Keratinocyte (primary cell): Measurements from ENCODE around the gene USP4. TPM values are rescaled to one million over a fixed set of nuclear protein-coding genes. Genes with fewer than 3 reads are reported as not detected.

Experiments
- DNase-seq: peaks from one replicate; pipeline ENCODE4 v3.0.0-alpha.2; 2011; ENCODE audit warnings: low read depth, missing footprints, low spot score
- FAIRE-seq: peaks from 2 replicates; lab custom pipeline; 2011; peaks lifted over from hg19 to GRCh38; lab: Jason Lieb, UNC
- H2AFZ ChIP-seq: 2 replicates; pipeline ENCODE4 v1.6.0; 2012; ENCODE audit warnings: low read length, control low read depth, inconsistent platforms; ENCODE audit not compliant: control insufficient read depth
- H3K27ac ChIP-seq: 2 replicates; pipeline ENCODE4 v1.5.1; 2011; ENCODE audit warnings: low read length; ENCODE audit not compliant: control insufficient read depth, insufficient read depth
- H3K27me3 ChIP-seq: 3 replicates; pipeline ENCODE4 v1.6.0; 2011; ENCODE audit warnings: low read length; ENCODE audit not compliant: control insufficient read depth, insufficient read depth; ENCODE audit errors: extremely low read depth
- H3K36me3 ChIP-seq, 2 experiments: 2 replicates in 1 of 2; 3 replicates in 1 of 2; pipeline ENCODE4 v1.5.1; 2011; ENCODE audit warnings: low read length in 2 of 2, mild to moderate bottlenecking in 1 of 2; ENCODE audit not compliant: control insufficient read depth in 2 of 2, insufficient read depth in 2 of 2; ENCODE audit errors: extremely low read depth in 1 of 2
- H3K4me1 ChIP-seq: 3 replicates; pipeline ENCODE4 v1.5.1; 2011; ENCODE audit warnings: low read length; ENCODE audit not compliant: control insufficient read depth, insufficient read depth; ENCODE audit errors: extremely low read depth
- H3K4me2 ChIP-seq: 3 replicates; pipeline ENCODE4 v1.6.0; 2011; ENCODE audit warnings: low read depth, low read length; ENCODE audit not compliant: control insufficient read depth, insufficient read depth; ENCODE audit errors: extremely low read depth
- H3K4me3 ChIP-seq, 3 experiments: fragments of 200-600 bp in 1 of 3; sonication (generic) in 1 of 3; 2 replicates in 2 of 3; 3 replicates in 1 of 3; pipeline ENCODE4 v1.5.1; 2011 to 2016; ENCODE audit warnings: low read length in 3 of 3, mild to moderate bottlenecking in 3 of 3, control low read depth in 2 of 3, inconsistent platforms in 1 of 3, low read depth in 1 of 3, mixed read lengths in 1 of 3, mixed run types in 1 of 3, moderate library complexity in 1 of 3; ENCODE audit not compliant: control insufficient read depth in 2 of 3, insufficient read depth in 2 of 3; ENCODE audit errors: extremely low read depth in 1 of 3
- H3K79me2 ChIP-seq: 2 replicates; pipeline ENCODE4 v1.6.0; 2012; ENCODE audit warnings: low read length; ENCODE audit not compliant: control insufficient read depth, insufficient read depth
- H3K9ac ChIP-seq: 3 replicates; pipeline ENCODE4 v1.6.0; 2011; ENCODE audit warnings: low read length; ENCODE audit not compliant: control insufficient read depth, insufficient read depth; ENCODE audit errors: extremely low read depth
- H3K9me1 ChIP-seq: 3 replicates; pipeline ENCODE4 v1.6.0; 2011; ENCODE audit warnings: low read length; ENCODE audit not compliant: control insufficient read depth, insufficient read depth; ENCODE audit errors: extremely low read depth
- H3K9me3 ChIP-seq: 2 replicates; pipeline ENCODE4 v1.5.1; 2012; ENCODE audit warnings: low read depth, low read length; ENCODE audit not compliant: control insufficient read depth
- H4K20me1 ChIP-seq: 3 replicates; pipeline ENCODE4 v1.6.0; 2011; ENCODE audit warnings: low read length; ENCODE audit not compliant: control insufficient read depth, insufficient read depth; ENCODE audit errors: extremely low read depth
- EZH2 ChIP-seq: IDR thresholded peaks from one replicate; pipeline ENCODE4 v1.6.1; 2012; ENCODE audit warnings: inconsistent platforms, mild to moderate bottlenecking, low read length, moderate library complexity
- dilution Hi-C: fragments of 300-500 bp; cut with MboI; formaldehyde crosslinking; loops from one replicate; pipeline ENCODE4 v1.7.0; 2020; ENCODE audit warnings: low sequenced_read_pairs; ENCODE audit not compliant: extremely low pct_ligation_motif_present
- polyA plus RNA-seq, 5 experiments: library from polyadenylated mRNA; depleted of rRNA in 3 of 5; stranded (reverse) in 3 of 5; stranded (forward) in 1 of 5; unstranded in 1 of 5; fragments of >200 nt; gene quantifications; 1 replicate in 1 of 5; 2 replicates in 3 of 5; 3 replicates in 1 of 5; pipeline versions ENCODE4 v1.2.1 to v1.2.3, GENCODE V29; 2011 to 2012; ENCODE audit warnings: missing spikeins in 2 of 5, low read depth in 1 of 5, low replicate concordance in 1 of 5
- TF ChIP-seq, protein P1 (sequence below), 3 experiments: IDR thresholded peaks in 1 of 3; conservative IDR thresholded peaks in 1 of 3; optimal IDR thresholded peaks in 1 of 3; 2 replicates in 2 of 3; 3 replicates in 1 of 3; pipeline versions ENCODE3 to v1.5.1; 2011; ENCODE audit warnings: low read length in 3 of 3, mild to moderate bottlenecking in 3 of 3, moderate library complexity in 2 of 3, control low read depth in 1 of 3, inconsistent platforms in 1 of 3; ENCODE audit not compliant: insufficient read depth in 2 of 3; ENCODE audit errors: extremely low read depth in 1 of 3

USP4 gene
- polyA plus RNA-seq, 1 donor (not counting 4 experiments of a cell fraction or from before 2014, with no cell fraction given), result 47.8 TPM

DNA sequence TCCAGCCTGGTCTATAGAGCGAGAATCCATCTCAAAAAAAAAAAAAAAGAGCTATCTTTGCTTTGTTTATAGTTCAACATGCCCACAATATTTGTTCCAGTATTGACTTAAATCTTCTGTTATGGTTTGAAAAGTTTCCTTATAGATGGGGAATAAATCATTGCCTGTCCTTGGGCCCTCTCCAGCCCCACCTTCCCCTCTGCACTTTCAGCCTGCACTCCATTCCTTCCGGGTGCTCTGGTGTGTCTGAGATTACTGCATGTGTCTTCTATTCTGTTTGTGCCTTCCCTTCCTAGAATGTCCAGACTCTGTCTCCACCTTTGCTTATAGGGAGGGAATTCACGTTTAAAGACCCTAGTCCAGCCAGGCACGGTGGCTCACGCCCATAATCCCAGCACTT lies 43.5 kb upstream of the USP4 start:
- no peak for DNase-seq
- peaks cover 16% of the 10 kb centered on the region for H3K4me1 ChIP-seq
- H3K9ac ChIP-seq, result no peak overlapping the region
- H3K9me1 ChIP-seq, result no peaks in the 10 kb centered on the region
- TF ChIP-seq, protein P1, sequence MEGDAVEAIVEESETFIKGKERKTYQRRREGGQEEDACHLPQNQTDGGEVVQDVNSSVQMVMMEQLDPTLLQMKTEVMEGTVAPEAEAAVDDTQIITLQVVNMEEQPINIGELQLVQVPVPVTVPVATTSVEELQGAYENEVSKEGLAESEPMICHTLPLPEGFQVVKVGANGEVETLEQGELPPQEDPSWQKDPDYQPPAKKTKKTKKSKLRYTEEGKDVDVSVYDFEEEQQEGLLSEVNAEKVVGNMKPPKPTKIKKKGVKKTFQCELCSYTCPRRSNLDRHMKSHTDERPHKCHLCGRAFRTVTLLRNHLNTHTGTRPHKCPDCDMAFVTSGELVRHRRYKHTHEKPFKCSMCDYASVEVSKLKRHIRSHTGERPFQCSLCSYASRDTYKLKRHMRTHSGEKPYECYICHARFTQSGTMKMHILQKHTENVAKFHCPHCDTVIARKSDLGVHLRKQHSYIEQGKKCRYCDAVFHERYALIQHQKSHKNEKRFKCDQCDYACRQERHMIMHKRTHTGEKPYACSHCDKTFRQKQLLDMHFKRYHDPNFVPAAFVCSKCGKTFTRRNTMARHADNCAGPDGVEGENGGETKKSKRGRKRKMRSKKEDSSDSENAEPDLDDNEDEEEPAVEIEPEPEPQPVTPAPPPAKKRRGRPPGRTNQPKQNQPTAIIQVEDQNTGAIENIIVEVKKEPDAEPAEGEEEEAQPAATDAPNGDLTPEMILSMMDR (optimal IDR thresholded peaks at IDR 0.05 in 1 of 3, IDR thresholded peaks at IDR 0.05 in 1 of 3, conservative IDR thresholded peaks at IDR 0.05 in 1 of 3; ENCODE audit: extremely low read depth in 1 of 3, insufficient read depth in 2 of 3, low read length in 3 of 3), result no peak
- TF ChIP-seq EZH2, result no peak
- dilution Hi-C loops, result no loop called here
- no peak overlapping the region for H3K27ac ChIP-seq
- peaks cover 96% of the 10 kb centered on the region for H3K79me2 ChIP-seq
- peaks cover 19% of the 10 kb centered on the region for H4K20me1 ChIP-seq
- H3K36me3 ChIP-seq, result peaks cover 2 to 3% of the 10 kb centered on the region in 2 experiments
- no peaks in the 10 kb centered on the region for H3K27me3 ChIP-seq
- no peak for FAIRE-seq
- H2AFZ ChIP-seq, result no peak overlapping the region
- H3K4me3 ChIP-seq, result no peak overlapping the region
- no peak overlapping the region for H3K4me2 ChIP-seq
- no peaks in the 10 kb centered on the region for H3K9me3 ChIP-seq

DNA sequence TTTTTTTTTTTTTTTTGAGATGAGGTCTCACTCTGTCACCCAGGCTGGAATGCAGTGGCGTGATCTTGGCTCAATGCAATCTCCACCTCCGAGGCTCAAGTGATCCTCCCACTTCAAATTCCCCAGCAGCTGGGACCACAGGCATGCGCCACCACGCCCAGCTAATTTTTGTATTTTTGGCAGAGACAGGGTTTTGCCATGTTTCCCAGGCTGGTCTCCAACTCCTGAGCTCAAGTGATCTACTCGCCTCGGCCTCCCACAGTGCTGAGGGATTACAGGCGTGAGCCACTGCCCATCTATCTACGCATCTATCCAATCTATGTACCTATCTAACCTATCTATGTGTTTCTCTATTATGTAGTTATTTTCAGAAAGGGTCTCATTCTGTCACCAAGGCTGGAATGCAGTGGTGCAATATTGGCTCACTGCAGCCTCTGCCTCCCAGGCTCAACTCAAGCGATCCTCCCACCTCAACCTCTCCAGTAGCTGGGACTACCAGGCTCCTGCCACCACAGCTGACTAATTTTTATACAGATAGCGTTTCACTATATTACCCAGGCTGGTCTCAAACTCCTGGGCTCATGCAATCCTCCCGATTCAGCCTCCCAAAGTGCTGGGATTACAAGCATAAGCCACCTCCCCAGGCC lies 38.5 kb upstream of the USP4 start:
- H3K4me3 ChIP-seq, result peak overlapping the region in 2 of 3 experiments; percentile 22 to 46
- H3K4me2 ChIP-seq, result peak overlapping the region; percentile 67
- DNase-seq (no peak), FAIRE-seq (peak; percentile 43)
- peak overlapping the region; percentile 60 for H3K9ac ChIP-seq
- TF ChIP-seq EZH2, result no peak
- TF ChIP-seq, protein P1 (optimal IDR thresholded peaks at IDR 0.05 in 1 of 3, IDR thresholded peaks at IDR 0.05 in 1 of 3, conservative IDR thresholded peaks at IDR 0.05 in 1 of 3; ENCODE audit: extremely low read depth in 1 of 3, insufficient read depth in 2 of 3, low read length in 3 of 3), result no peak
- H3K9me1 ChIP-seq, result peaks cover 3% of the 10 kb centered on the region
- H3K27ac ChIP-seq, result peak overlapping the region; percentile 85
- dilution Hi-C loops, result no loop called here
- H3K79me2 ChIP-seq, result peaks cover 94% of the 10 kb centered on the region
- peaks cover 8% of the 10 kb centered on the region for H4K20me1 ChIP-seq
- H3K9me3 ChIP-seq, result no peaks in the 10 kb centered on the region
- no peak overlapping the region for H2AFZ ChIP-seq
- peaks cover 13% of the 10 kb centered on the region in 2 experiments for H3K36me3 ChIP-seq
- H3K27me3 ChIP-seq, result no peaks in the 10 kb centered on the region
- peaks cover 22% of the 10 kb centered on the region for H3K4me1 ChIP-seq
